ENCODE data around the gene CA10.

CA10 gene

GRCh38 chr17:51707216-51707615, 451.3 kb downstream of the CA10 start:
- Histone ChIP-seq H3K4me3 (ENCODE audit: low read depth, low read length) (no peak overlapping the region), H3K4me1 (peaks cover 4% of the 10 kb centered on the region; the same call in 1 of the 2 replicates), H3K9me3 (no peaks in the 10 kb centered on the region), H3K36me3 (no peaks in the 10 kb centered on the region), H3K27me3 (no peaks in the 10 kb centered on the region; the same call in 1 of the 2 replicates)
- no peak for TF ChIP-seq CTCF (IDR thresholded peaks at IDR 0.05; ENCODE audit: low read depth, low read length)
- DNase-seq = no peak

GRCh38 chr17:51706093-51706492, 452.4 kb downstream of the CA10 start:
- Histone ChIP-seq H3K4me1 (peaks cover 7% of the 10 kb centered on the region), H3K4me3 (ENCODE audit: low read depth, low read length) (no peak overlapping the region), H3K27me3 (no peaks in the 10 kb centered on the region; the same call in 1 of the 2 replicates), H3K9me3 (no peaks in the 10 kb centered on the region), H3K36me3 (no peaks in the 10 kb centered on the region)
- DNase-seq = no peak
- no peak for TF ChIP-seq CTCF (IDR thresholded peaks at IDR 0.05; ENCODE audit: low read depth, low read length)

- no peaks in the 10 kb centered on the region; the same call in 1 of the 2 replicates for H3K27me3 ChIP-seq
- H3K36me3 ChIP-seq = no peaks in the 10 kb centered on the region
- peaks cover 7% of the 10 kb centered on the region for H3K4me1 ChIP-seq
- DNase-seq = no peak
- no peaks in the 10 kb centered on the region for H3K9me3 ChIP-seq
- no peak for TF ChIP-seq CTCF (IDR thresholded peaks at IDR 0.05; ENCODE audit: low read depth, low read length)
- H3K4me3 ChIP-seq (ENCODE audit: low read depth, low read length) = no peak overlapping the region
Measured at GRCh38 chr17:51703361-51704341, 454.9 kb downstream of the CA10 start.

GRCh38 chr17:51702963-51703360, 455.6 kb downstream of the CA10 start:
- Histone ChIP-seq H3K4me1 (peaks cover 7% of the 10 kb centered on the region), H3K9me3 (no peaks in the 10 kb centered on the region), H3K27me3 (no peaks in the 10 kb centered on the region; the same call in 1 of the 2 replicates), H3K4me3 (ENCODE audit: low read depth, low read length) (no peak overlapping the region), H3K36me3 (no peaks in the 10 kb centered on the region)
- TF ChIP-seq CTCF (IDR thresholded peaks at IDR 0.05; ENCODE audit: low read depth, low read length) = no peak
- no peak for DNase-seq

- no peak for TF ChIP-seq CTCF (IDR thresholded peaks at IDR 0.05; ENCODE audit: low read depth, low read length)
- H3K9me3 ChIP-seq = no peaks in the 10 kb centered on the region
- H3K36me3 ChIP-seq = no peaks in the 10 kb centered on the region
- no peaks in the 10 kb centered on the region; the same call in 1 of the 2 replicates for H3K27me3 ChIP-seq
- no peak overlapping the region for H3K4me3 ChIP-seq (ENCODE audit: low read depth, low read length)
- peaks cover 7% of the 10 kb centered on the region for H3K4me1 ChIP-seq
- no peak for DNase-seq
Measured at GRCh38 chr17:51701501-51701900, 457.0 kb downstream of the CA10 start.
